Measurements from ENCODE around the gene BCAS4. TPM values are rescaled to one million over a fixed set of nuclear protein-coding genes. Genes with fewer than 3 reads are reported as not detected.

Gene BCAS4
- total RNA-seq, 2 donors from 2014 or later: 7.7 to 10.2 TPM

GRCh38 chr20:50924261-50924920, 129.5 kb downstream of the BCAS4 start:
- H3K27ac ChIP-seq: no peak overlapping the region
- no peak overlapping the region for H3K4me3 ChIP-seq
- ATAC-seq (ENCODE audit: insufficient number of reproducible peaks, low FRiP score, low read depth) (no peak), DNase-seq (ENCODE audit: low spot score) (no peak)
- H3K36me3 ChIP-seq: no peaks in the 10 kb centered on the region
- peaks cover 48 to 88% of the 10 kb centered on the region in 2 donors for H3K4me1 ChIP-seq (ENCODE audit: control insufficient read depth in 1 of 2, low read depth in 2 of 2)
- no peaks in the 10 kb centered on the region for H3K27me3 ChIP-seq (replicated peaks; ENCODE audit: insufficient read depth)
- H3K9me3 ChIP-seq: no peaks in the 10 kb centered on the region
- TF ChIP-seq CTCF (IDR thresholded peaks at IDR 0.05): no peak

- Histone ChIP-seq H3K9me3 (no peaks in the 10 kb centered on the region), H3K36me3 (no peaks in the 10 kb centered on the region), H3K27me3 (replicated peaks; ENCODE audit: insufficient read depth) (no peaks in the 10 kb centered on the region), H3K4me1 (ENCODE audit: control insufficient read depth in 1 of 2, low read depth in 2 of 2) (peaks cover 36 to 71% of the 10 kb centered on the region in 2 donors), H3K4me3 (no peak overlapping the region), H3K27ac (no peak overlapping the region)
- no peak for ATAC-seq (ENCODE audit: insufficient number of reproducible peaks, low FRiP score, low read depth)
- DNase-seq (ENCODE audit: low spot score): no peak
- no peak for TF ChIP-seq CTCF (IDR thresholded peaks at IDR 0.05)
Observed at GRCh38 chr20:50926530-50926929, 131.7 kb downstream of the BCAS4 start.

Other genes with a start within 250 kb of the BCAS4 start
- gene RIPOR3, start 103.5 kb upstream of the BCAS4 start, total RNA-seq: 1 to 10 TPM; 4.5 to 8.4 TPM
- gene PARD6B, start 63.5 kb upstream of the BCAS4 start, total RNA-seq: 10 to 100 TPM in 1 of 2 donors, 1 to 10 TPM in 1; 2.8 to 10.7 TPM
- gene ADNP, start 136.4 kb downstream of the BCAS4 start, total RNA-seq: 10 to 100 TPM; 32.5 to 61.4 TPM
- 10 to 100 TPM; 43.6 to 75.3 TPM for gene DPM1, start 163.5 kb downstream of the BCAS4 start, total RNA-seq
- 1 to 10 TPM; 4.2 to 5.3 TPM for gene MOCS3, start 163.8 kb downstream of the BCAS4 start, total RNA-seq
- 1 to 10 TPM in 1 of 2 donors, under 1 TPM in 1; 0.41 to 1.9 TPM for gene KCNG1, start 228.0 kb downstream of the BCAS4 start, total RNA-seq